IPS-18c (cell line): ENCODE results near the gene CDR2.
"Not testable (repeated sequence)": the region's sequence is repeated elsewhere in the genome, so short reads cannot be mapped to it uniquely, and the experiment has no call there.

Experiments
- H3K4me3 ChIP-seq: 2 replicates; pipeline ENCODE4 v1.7.0; 2013; ENCODE audit warnings: low read depth, mild to moderate bottlenecking, low read length, moderate library complexity; ENCODE audit not compliant: insufficient read depth
- H3K9me3 ChIP-seq: one replicate; pipeline ENCODE4 v1.6.1; 2013; ENCODE audit warnings: mild to moderate bottlenecking, low read length, moderate library complexity; ENCODE audit not compliant: control insufficient read depth, insufficient read depth

Gene CDR2

DNA sequence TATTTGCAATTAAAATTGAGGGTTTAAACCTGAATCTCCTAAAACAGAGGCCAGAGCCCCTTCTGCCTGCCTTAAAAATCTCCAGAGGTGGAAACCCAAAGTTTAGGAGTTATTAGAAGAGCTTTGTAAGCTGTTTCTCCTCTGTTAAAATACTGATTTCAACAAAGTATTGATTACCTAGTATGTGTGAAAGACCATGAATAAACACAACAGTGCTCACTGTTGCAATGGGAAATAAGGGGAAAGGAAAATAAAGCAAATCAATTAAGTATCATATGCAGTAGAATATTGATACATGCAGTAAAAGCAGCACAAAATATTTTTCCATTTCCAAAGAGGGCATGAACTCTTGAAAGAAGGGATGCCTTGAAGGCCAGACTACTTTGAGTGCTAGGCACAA is 14.7 kb downstream of the CDR2 start:
- no peaks in the 10 kb centered on the region for H3K9me3 ChIP-seq
- no peak overlapping the region for H3K4me3 ChIP-seq

GRCh38 chr16:22358000-22358399 is 16.4 kb downstream of the CDR2 start:
- no peaks in the 10 kb centered on the region for H3K9me3 ChIP-seq
- H3K4me3 ChIP-seq: no peak overlapping the region

DNA sequence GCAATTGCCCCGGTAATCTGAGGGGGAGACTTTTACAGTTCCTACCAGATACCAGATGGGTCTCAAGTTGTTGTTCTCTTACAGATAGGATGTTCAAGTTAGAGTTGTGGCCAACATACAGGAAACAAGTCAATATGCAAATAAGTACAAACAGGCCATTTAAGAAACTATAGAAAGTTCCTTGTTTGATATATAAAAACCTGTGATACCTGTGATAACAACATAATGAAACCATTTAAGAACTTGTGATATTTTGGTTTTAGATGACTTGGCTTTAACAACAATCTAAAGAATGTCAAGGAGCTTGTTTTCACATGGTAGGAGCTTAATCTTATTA is 16.8 kb downstream of the CDR2 start:
- no peak overlapping the region for H3K4me3 ChIP-seq

DNA sequence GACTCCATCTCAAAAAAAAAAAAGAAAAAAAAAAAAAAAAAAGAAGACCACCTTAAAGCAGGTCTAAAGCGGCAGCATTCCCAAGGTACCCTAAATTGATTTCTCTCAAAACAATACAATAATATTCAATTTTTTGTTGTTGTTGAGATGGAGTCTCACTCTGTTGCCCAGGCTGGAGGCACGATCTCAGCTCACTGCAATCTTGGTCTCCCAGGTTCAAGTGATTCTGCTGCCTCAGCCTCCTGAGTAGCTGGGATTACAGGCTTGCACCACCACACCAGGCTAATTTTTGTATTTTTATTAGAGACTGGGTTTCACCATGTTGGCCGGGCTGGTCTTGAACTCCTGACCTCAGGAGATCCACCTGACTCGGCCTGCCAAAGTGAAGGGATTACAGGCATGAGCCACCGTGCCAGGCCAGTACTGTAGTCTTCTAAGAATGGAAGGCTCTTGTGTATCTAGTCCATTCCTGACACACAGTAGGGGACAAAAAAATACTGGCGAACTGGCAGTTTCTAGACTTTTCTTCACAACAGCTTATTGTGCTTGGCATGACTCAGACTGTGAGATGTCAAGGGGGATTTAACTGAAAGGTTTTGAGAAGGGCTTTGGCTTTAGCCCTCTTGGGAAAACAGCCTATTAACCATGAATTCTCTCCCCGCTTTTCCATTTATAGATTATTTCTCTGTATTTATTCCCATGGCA is 17.3 kb downstream of the CDR2 start:
- no peak overlapping the region for H3K4me3 ChIP-seq
- H3K9me3 ChIP-seq: no peaks in the 10 kb centered on the region

More for the DNA sequence above, 16.8 kb downstream of the CDR2 start:
- no peaks in the 10 kb centered on the region for H3K9me3 ChIP-seq

DNA sequence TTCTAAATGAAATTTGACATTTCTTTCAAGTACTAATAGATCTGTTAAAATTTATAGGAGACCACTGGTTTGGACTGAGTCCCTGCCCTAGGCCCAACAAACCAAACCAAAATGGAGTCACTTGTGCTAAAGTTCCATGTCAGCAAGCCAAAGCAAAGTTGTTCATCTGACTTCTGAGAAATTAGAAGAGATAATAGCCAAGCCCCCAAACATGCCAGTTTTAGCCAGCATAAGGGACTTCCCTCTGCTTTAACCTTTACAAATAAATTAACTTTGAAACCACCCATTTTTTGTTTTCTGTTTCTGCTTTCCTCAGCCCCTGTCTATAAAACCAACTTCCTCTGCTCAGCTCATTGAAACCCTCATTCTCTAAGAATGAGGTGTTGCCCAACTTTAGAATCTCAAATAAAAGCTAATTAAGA is 18.9 kb downstream of the CDR2 start:
- H3K4me3 ChIP-seq: no peak overlapping the region
- H3K9me3 ChIP-seq: no peaks in the 10 kb centered on the region

DNA sequence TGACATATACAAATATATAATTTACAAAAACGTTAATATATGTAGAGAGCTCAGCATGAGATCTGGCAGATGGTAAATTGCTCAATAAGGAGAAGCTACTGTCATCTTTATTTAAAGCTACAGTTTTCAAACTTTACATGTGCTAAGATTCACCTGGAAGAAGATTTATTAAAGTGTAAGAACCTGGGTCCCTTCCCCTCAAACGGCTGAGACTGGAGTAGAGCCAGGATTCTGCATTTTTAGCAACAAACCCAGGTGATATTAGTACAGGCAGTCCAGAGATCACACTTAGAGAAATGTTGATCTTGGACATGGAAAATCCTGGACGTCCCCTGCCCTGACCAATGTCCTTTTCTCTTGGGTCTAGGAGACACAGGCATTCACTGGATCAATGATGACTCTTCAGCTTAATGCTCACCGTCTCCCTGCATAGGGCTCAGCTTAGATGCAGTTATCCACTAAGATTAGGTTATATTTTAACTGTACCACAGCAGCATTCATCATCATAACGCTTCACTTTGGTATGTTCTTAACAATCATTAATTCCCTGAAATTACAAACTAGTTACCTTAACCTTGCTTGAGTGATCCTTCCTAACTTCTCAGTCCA is 20.4 kb downstream of the CDR2 start:
- H3K4me3 ChIP-seq: no peak overlapping the region; the same call in 1 of the 2 replicates

DNA sequence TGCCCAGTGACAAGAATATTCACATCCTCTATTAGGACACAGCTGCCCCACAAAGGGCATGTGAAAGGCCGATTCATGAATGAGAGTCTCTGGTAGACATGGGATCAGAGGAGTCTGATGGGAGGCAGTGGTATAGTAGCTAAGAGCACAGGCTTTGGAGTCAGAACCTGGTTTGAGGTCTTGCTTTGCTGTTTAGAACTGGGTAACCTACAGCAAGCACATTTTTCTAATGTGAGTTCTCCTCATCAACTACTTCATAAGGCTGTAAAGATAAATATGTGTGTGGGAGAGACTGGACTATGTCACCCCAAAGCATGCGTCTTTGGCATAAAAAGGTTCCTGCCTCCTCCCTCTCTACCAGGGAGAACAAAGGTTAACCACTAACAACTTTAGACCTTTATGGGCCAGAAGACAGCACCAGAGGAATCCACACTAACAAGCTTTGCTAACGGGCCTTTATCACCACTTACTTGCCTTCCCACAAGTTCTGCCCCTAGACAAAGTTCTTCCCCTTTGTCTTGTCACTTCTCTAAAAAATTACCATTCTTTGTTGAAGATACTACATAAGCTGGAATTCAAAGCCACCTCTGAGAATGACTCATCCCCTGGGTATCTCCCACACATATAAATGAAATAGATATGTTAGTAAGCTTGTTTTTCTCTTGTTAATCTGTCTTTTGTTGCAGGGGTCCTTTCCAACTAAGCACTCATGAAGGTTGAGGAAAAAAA is 21.1 kb downstream of the CDR2 start:
- no peaks in the 10 kb centered on the region for H3K9me3 ChIP-seq
- H3K4me3 ChIP-seq: no peak overlapping the region

More for the DNA sequence above, 20.4 kb downstream of the CDR2 start:
- no peaks in the 10 kb centered on the region for H3K9me3 ChIP-seq

DNA sequence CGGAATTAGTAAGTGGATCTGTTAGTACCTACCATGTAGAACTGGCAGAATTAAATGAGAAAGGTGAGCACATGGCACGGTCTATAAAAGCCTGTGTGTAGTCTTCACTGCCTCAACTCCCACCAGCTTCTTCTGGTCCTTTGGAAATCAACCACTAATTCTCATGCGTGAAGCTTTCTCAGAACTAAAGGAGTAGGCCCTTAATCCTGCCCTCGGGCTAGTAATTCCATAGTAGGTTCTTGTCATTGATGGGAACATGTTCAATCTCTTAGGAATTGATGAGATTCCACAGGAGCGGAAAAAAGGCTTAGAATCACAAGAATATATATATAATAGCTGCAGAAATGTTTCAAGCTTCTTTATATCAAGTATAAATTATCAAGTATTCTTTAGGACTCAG is 21.7 kb downstream of the CDR2 start:
- Histone ChIP-seq H3K9me3 (no peaks in the 10 kb centered on the region), H3K4me3 (no peak overlapping the region)

- no peaks in the 10 kb centered on the region for H3K9me3 ChIP-seq
- H3K4me3 ChIP-seq: no peak overlapping the region
These were observed 22.3 kb downstream of the CDR2 start for GRCh38 chr16:22352140-22352539.

- H3K4me3 ChIP-seq, H3K9me3 ChIP-seq: not testable (repeated sequence)
These were observed 23.4 kb downstream of the CDR2 start for GRCh38 chr16:22351017-22351416.

GRCh38 chr16:22348291-22348690 is 26.1 kb downstream of the CDR2 start:
- no peaks in the 10 kb centered on the region for H3K9me3 ChIP-seq
- H3K4me3 ChIP-seq: no peak overlapping the region

- no peaks in the 10 kb centered on the region for H3K9me3 ChIP-seq
These were observed 27.2 kb downstream of the CDR2 start for GRCh38 chr16:22347100-22347820.

GRCh38 chr16:22346483-22346882 is 27.9 kb downstream of the CDR2 start:
- Histone ChIP-seq H3K4me3 (no peak overlapping the region), H3K9me3 (no peaks in the 10 kb centered on the region)

More at GRCh38 chr16:22347100-22347820, 27.2 kb downstream of the CDR2 start:
- no peak overlapping the region for H3K4me3 ChIP-seq

DNA sequence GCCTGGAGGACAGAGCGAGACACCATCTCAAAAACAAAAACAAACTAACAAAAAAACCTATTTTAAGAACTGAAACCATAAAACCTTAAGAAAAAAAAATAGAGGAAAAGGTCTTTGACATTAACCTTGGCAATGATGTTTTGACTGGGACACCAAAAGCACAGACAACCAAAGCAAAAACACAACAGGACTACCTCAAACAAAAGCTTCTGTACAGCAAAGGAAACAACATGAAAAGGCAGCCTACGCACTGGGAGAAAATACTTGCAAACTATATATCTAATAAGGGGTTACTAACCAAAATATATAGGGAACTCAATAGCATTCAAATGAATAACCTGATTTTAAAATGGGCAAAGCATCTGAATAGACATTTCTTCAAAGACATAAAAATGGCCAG is 32.3 kb downstream of the CDR2 start:
- H3K9me3 ChIP-seq: no peaks in the 10 kb centered on the region
- no peak overlapping the region for H3K4me3 ChIP-seq

GRCh38 chr16:22340945-22341344 is 33.5 kb downstream of the CDR2 start:
- no peak overlapping the region for H3K4me3 ChIP-seq
- H3K9me3 ChIP-seq: no peaks in the 10 kb centered on the region

DNA sequence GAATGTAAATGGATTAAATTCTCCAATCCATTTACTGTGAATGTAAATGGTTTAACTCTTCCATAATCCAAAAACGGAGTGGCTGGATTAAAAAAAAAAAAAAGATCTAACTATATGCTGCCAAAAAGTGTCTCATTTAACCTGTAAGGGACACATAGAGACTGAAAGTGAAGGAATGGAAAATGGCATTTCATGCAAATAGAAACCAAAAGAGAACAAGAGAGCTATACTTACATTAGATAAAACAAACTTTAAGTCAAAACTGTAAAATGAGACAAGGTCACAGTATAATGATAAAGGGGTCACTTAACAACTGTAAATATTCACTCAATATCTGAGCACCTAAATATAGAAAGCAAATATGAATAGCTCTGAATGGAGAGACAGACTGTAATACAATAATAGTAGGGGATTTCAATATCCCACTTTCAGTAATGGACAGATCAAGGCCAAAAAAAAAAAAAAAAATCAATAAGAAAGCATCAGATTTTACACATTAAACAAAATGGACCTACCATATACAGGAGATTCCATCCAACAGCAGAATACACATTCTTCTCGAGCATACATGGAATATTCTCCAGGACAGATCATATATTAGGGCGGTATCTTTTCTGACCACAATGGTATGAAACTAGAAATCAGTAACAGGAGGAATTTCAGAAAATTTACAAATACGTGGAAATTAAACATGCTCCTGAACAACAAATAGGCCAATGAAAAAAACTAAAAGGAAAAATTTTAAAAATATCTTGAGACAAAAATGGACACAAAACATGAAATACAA is 36.4 kb downstream of the CDR2 start:
- Histone ChIP-seq H3K4me3 (no peak overlapping the region), H3K9me3 (no peaks in the 10 kb centered on the region)

DNA sequence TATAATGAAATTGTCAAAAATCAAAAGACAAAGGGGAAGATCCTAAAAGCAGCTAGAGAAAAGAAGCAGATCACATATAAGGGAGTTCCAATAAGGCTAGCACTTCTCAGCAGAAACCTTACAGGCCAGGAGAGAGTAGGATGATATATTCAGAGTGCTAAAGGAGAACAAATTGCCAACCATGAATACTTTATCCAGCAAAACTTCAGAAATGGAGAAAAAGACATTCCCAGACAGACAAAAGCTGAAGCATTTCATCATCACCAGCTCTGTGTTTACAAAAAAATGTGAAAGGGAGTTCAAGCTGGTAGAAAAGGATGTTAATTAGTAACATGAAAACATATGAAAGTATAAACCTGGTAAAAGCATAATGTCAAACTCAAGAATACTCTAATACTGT is 37.4 kb downstream of the CDR2 start:
- H3K9me3 ChIP-seq: no peaks in the 10 kb centered on the region
- H3K4me3 ChIP-seq: no peak overlapping the region
